Medulla oblongata (tissue), 1 donor: ENCODE results near the gene TAX1BP3.
"Not testable (repeated sequence)": the region's sequence is repeated elsewhere in the genome, so short reads cannot be mapped to it uniquely, and the experiment has no call there.

ENCODE experiments used
- DNase-seq: peaks from one replicate; pipeline ENCODE4 v3.0.0-alpha.2; 2015; ENCODE audit errors: extremely low spot score

Gene TAX1BP3, protein sequence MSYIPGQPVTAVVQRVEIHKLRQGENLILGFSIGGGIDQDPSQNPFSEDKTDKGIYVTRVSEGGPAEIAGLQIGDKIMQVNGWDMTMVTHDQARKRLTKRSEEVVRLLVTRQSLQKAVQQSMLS

DNA sequence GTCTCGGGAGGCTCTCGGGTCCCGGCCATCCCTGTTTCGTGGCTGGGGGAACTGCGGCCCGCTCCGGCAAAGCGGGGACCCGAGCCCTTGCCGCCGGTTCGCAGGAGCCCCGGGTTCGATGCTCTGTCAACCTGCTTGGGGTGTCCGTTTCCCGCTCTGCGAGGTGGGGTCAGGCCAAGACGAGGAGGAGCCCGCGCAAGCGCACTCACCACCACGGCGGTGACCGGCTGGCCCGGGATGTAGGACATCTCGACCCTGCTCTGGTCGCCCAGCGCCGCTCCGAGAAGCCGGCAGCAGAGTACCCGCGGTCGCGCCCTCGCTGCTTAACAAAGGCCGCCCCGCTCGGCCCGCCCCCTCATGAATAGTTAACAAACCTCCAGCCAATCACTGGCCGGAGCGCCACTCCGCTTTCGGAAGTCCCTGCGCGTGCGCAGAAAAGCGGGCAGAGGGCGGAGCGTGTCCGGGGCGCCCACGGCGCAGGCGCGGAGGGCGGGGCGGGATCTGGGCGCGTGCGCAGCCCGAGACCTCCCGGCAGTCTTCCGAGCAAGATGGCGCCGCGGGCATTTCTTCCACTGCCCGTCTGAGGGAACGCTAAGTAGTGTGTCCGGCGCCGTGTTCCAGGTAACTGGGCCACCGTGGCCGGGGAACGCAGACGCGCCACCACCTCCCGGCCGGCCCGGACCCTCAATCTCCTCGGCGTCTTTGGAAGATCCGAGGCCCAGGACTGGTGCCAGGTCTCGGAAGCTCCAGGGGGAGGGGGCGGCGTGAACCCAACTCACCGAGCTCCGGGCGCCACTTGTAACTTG lies at the start of gene TAX1BP3, which contains the start of gene EMC6:
Gene TAX1BP3, minus strand, starts transcription at position 300 of the 806 bp plus-strand sequence. Its CDS starts 52 bp downstream, at position 248.
Gene EMC6, plus strand, starts transcription at position 534 of the 806 bp plus-strand sequence. CDS start 335 bp downstream, outside the sequence.
- peak; percentile 99 for DNase-seq

DNA sequence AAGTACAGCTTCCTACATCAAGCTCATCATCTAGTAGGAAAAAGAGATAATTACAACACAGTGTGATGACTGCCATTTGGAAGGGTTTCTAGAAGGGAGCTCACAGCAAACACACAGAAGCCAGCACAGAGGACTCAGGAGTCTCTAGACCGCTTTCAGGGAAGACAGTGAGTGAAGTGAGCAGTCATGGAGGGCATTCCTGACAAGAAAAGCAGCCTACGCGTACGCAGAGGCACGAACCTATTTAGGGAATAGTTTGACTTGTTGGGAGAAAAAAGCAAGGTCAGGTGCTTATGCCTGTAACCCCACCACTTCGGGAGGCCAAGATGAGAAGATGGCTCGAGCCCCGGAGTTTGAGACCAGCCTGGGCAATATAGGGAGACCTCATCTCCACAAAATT lies 46.9 kb upstream of the TAX1BP3 start:
- no peak for DNase-seq

DNA sequence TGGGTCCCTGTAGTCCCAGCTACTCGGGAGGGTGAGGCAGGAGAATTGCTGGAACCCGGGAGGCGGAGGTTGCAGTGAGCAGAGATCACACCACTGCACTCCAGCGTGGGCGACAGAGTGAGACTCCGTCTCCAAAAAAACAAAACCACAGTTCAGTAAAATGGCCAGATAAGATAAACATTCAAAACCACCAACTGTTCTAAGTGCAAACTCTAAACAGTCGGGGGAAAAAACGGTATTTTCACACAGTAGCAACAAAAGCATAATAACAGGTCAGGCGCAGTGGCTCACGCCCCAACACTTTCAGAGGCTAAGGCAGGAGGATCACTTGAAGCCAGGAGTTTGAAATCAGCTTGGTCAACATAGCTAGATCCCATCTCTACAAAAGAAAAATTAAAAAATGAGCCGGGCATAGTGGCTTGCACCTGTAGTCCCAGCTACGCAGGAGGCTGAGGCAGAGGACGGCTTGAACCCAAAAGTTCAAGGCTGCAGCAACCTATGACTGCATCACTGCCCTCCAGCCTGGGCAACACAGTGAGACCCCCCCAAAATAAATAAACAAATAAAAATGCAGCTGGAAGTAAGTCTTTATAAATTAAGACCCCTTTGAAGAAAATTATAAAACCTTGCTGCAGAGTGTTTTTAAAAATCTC lies 44.6 kb upstream of the TAX1BP3 start:
- DNase-seq: no peak

DNA sequence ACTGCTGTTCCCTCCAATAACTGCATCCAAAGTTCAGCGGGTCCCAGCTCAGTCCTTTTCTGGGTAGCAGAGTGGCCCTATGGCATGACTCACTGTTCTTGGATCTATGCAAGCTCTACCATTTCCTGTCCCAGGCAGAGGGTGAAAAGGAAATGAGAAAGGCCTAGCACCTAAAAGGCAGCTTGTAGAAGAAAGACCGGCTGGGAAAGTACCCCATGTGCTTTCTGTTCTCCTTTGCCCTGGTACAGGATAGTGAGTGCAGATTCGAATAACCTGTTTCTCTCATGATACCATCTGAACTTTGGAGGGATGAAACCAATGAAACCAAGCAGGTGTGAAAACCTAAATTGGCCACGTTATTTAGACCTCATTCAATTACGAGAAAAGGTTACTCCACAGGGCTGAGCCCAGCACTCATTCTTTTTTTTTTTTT lies 42.6 kb upstream of the TAX1BP3 start:
- peak; percentile 37 for DNase-seq

DNA sequence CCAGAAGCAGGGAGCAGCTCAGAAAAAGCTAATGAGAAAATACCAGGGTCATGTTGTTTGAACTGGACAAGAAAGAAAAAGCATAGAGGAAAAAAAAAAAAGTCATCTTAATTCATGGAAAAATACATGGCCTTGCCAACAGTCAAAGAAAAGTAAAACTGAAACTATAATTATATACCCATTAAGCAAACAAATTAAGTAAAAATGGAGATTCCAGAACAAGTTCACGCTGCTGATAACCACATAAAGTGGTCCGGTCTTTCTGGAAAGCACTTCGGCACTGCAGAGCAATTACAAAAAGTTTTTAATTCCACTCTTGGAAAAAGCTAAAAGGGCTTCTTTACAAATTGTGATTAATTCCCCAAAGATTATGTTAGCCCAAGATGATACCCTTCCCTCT lies 40.0 kb upstream of the TAX1BP3 start:
- DNase-seq: no peak

DNA sequence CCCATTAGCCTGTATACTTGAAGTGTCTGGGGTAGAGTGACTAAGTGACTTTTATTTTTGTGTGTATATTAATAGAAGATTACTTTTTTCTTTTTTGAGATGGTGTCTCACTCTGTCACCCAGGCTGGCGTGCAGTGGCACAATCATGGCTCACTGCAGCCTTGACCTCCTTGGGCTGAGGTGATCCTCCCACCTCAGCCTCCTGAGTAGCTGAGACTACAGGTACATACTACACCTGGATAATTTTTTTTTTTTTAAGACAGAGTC lies 37.3 kb upstream of the TAX1BP3 start:
- DNase-seq: not testable (repeated sequence)

DNA sequence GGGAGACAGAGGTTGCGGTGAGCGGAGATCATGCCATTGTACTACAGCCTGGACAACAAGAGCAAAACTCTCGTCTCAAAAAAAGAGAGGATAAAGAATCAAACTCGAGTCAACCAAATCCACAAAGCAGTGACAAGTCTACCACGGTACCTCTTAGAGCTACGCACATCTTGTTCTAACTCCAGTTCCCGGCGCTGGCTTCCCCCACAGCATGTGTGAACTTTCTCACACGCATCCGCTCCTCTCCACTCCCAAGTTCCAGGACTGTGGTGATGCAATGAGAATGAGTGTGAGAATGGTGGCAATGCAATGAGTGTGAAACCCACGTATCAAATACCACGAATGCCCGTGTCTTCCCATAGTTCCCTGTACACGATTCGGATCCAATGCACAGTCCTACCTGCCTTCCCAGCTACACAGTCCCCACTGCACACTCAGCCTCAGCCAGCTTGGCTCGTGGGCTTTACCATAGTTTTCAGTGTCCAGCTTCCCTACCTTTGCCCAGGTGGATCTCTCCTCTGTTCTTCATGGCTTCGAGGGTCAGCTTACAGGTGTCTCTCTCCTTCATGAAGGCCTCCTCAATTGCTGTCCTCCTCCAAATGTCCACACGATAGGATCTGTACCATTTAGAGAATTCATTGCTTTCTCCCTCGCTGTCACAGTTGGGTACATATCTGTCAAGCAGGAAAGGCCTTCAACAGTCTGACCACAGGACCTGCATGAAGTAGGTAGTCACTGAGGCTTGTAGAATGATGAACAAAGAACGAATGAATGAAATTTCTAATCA lies 36.7 kb upstream of the TAX1BP3 start:
- no peak for DNase-seq

DNA sequence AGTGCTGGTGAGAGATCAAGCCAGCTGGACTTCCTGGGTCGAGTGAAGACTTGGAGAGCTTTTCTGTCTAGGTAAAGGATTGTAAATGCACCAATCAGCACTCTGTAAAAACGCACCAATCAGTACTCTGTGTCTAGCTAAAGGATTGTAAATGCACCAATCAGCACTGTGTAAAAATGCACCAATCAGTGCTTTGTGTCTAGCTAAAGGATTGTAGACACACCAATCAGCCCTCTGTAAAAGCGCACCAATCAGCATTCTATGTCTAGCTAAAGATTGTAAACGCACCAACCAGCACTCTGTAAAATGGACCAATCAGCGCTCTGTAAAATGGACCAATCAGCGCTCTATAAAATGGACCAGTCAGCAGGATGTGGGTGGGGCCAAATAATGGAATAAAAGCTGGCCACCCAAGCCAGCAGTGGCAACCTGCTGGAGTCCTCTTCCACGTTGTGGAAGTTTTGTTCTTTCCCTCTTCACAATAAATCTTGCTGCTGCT lies 33.7 kb upstream of the TAX1BP3 start:
- DNase-seq: not testable (repeated sequence)

DNA sequence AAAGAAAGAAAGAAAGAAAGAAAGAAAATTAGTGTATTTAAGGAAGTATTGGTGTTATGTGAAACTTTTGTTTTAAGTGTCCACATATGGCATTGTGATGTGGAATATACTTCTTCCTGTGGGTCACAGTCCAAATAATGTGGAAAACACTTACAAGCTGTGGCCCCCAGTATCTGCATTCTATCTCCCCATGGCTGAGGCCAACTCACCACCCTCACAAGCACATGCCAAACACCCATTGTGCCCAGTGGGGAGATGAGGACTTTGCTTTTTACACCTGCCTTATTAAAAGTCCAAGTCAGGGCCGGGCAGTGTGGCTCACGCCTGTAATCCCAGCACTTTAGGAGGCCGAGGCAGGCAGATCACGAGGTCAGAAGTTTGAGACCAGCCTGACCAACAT lies 31.6 kb upstream of the TAX1BP3 start:
- no peak for DNase-seq

DNA sequence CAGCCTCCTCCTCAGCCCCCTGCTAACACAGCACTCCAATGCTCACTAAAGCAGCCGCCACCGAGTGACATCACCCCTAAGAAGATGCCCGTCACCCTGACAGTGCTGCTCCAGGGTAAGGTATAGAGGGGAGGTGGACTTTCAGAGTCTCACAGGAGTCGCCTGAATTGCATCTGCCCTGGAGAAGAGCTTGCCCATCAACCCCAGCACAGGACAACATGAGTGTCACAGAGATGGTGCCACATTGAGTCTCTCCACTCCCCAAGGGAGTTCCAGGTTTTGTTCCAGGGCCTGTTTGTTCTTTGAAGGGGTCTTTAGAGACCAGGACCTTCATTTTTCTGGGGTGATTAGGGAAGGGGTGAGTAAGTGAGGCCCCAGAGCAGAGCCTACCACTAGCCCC lies 29.8 kb upstream of the TAX1BP3 start:
- no peak for DNase-seq

DNA sequence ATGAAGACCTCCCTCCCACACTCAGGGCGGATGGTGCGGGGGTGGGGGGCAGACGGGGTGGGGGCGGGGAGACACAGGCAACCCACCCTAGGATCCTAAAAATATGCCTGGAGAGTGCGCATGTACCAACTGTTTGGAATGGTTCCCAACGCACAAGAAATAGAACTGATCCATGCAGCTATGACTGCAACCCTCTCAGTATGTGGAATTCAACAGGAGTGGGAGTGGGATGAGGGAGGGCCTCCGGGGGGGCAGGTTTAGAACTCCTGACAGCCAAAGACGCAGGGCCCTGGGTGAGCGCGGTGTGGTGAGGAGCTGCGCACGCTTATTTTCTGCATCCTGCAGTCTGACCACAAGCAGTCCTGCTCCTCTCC lies 28.7 kb upstream of the TAX1BP3 start:
- no peak for DNase-seq

DNA sequence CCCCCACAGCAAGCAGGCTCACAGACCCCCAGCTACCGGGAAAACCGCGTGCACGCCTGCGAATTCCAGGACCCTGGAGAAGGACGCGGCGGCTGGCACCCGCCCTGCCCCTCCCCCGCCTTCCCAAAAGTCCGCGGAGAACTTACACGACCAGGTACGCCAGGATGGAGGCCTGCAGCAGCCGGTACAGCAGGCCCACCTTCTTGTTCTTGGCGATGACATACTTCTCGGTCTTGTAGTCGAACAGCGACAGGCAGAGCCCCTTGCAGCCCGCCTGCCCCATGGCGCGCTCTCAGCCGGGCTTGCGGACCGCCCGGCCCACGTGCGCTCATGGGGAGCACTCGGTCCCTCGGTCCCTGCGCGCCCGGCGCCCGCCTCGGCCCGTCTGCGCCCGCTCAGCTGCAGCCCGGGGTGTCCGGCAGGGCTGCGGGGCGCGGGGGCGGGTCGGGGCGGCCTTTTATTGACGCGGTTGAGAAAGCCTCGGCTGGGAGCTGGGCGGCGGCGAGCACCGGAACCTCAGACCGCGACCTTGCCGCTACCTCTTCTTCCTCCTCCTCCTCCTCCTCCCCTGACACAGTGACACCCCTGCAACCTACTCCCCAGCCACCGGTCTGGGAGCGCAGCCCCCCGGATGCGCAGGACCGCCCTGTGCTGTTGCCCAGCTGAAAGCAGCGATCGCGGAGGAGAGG lies 27.5 kb upstream of the TAX1BP3 start, which contains the start of gene P2RX5:
Gene P2RX5, minus strand, starts transcription at position 433 of the 689 bp plus-strand sequence. Its CDS starts 150 bp downstream, at position 283.
- no peak for DNase-seq

DNA sequence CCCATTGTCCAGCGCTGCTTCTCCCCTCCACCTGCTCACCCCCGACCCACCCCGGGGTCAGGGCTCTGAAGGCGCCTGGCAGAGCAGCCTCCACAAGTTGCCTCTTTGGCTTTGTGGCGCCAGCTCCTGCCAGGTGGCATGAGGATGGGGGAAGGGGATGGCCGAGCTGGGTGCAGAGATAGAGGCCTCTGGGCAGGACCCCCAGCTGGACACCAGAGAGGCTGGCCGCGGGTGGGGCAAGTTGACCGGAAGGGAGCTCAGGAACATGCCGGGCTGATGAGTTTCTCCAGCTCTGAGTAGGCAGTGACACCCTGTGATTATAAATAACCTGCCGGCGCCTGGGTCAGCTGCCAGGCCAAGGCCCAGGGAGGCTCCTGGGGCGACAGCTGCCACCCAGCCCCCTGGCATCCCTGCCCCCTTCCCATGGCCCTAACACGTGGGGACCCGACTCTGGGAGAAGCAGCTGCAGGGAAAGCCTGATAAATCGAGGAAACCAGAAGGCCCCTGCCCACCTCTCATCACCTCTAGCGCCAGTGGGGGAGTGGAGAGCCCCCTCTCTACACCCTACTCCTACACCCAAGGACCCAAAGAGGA lies 26.8 kb upstream of the TAX1BP3 start:
- no peak for DNase-seq

DNA sequence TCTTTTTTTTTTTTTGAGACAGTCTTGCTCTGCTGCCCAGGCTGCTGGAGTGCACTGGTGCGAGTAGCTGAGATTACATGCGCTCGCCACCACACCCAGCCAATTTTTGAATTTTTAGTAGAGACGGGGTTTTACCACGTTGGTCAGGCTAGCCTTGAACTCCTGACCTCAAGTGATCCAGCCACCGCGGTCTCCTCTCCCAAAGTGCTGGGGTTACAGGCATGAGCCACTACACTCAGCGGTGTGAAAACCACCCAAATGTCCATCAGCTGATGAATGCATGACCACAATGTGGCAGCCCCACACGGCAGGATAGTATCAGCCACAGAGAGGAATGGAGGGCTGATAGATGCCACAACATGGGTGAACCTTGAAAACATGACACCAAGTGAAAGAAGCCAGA lies 25.5 kb upstream of the TAX1BP3 start:
- no peak for DNase-seq

DNA sequence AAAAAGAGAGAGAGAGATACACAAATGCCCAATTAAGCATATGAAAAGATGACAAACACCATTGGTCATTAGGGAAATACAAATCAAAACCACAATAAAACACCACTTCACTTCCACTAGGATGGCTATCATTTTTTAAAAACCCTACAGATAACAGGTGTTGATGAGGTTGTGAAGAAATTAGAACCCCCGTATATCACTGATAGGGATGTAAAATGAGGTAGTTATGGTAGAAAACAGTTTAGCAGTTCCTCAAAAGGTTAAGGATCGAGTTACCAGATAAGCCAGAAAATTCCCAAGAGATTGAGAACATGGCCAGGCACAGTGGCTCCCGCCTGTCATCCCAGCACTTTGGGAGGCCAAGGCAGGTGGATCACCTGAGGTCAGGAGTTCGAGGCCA lies 24.8 kb upstream of the TAX1BP3 start:
- DNase-seq: no peak

DNA sequence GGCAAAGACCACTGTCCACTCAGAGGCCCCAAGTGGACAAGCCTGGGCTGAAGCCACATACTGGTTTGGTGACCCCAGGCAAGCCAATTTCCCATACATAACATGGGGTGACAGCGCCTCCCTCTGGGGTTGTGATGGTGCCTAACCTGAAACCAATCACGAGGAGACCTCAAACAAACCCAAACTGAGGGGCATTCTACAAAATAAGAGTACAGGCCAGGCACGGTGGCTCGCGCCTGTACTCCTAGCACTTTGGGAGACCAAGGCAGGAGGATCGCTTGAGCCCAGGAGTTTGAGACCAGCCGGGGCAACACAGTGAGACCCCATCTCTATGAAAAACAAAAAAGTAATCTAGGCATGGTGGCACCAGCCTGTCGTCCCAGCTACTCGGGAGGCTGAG lies 24.0 kb upstream of the TAX1BP3 start:
- no peak for DNase-seq

DNA sequence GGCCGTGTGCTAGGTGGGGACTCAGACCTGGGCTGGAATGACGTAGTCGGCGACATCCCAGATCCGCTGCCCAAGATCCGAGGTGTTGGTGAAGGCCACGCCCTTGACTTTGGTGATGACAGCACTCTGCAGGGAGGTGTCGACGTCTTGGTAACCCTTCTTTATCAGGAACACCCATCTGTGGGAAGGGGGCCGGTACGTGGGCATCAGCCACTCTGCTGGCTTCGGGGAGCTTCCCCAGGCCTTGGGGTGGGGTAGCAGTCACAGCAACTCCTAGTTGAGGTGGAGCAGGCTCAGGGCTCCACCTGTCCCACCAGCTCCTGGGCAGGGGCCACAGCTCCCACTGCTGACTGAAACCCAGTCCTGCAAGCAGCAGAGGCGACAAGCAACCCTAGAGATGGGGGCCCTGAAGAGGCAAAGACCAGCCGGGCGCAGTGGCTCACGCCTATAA lies 23.3 kb upstream of the TAX1BP3 start:
- DNase-seq: no peak

DNA sequence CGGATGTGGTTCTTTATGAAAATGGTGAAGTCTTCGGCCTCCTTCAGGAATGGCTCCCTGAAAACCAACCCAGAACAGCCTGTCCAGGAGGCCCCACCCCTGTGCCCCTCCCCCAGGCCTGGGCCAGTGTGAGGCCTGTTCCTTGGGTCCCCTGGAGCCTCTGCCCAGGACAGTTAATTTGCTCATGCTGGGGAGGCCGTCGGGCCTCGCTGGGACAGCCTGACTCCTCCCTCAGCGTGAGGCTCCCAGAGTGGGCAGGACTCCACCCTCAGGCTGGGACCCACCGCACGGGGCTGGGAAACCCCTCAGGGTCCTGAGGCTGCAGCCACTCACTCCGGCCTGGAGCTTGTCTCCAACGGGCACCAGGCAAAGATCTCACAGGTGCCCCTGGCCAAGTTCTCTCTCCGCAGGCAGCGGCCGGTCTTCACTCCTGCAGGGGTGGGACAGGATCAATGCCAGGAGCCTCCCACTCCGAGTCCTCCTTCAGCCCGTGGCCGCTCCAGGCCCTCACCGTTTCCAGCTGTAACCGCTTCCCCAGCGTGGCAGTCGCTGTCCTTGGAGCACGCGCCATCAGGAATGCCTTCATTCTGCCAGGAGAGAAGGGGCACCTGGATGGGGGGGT lies 21.8 kb upstream of the TAX1BP3 start:
- DNase-seq: no peak

DNA sequence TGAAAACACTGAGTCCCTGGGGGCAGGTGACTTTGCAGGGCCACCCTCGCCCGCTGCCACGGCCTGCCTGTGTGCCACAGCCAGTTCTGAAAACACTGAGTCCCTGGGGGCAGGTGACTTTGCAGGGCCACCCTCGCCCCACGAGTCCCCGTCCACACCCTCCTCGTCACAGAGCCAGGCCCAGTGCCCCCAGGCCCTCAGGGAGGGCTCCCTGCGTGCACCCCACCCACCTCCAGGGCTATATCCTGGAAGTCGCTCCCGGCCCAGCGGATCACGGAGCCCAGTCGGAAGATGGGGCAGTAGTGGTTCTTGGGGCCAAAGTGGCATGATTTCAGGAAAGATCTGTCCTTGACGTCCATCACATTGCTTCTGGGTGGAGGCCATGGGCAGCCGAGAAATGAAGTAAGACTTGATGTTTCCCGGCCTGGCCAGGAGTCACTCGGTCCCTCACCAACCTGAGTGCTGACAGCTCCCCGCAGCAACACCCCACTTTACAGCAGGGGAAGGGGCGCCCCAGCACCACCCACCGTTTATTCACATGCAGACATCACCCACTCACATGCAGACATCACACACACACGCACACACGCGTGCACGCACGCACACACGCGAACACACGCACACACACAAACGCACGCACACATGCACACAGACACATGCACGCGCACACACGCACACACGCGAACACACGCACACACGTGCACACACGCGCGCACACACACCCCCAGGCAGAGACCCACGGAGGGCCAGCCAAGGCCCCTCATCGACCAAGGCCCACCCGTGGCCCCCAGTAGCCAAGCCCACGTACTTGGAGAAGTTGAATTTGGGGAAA lies 21.1 kb upstream of the TAX1BP3 start:
- no peak for DNase-seq

DNA sequence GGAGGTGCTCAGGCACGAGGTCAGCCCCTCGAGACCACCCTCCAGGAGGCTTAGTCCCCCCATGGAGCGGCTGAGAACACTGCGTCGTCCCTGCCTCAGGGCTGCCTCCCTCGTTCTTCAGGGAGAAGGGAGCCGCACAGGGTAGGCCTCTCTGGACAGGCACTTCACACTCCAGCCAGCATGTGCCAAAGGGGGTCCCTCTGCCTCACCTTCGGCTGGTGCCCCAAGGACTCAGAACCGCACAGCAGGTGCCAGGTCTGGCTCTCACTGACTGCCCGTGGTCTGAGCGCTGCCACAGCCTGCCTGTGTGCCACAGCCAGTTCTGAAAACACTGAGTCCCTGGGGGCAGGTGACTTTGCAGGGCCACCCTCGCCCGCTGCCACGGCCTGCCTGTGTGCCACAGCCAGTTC lies 20.5 kb upstream of the TAX1BP3 start:
- no peak for DNase-seq
